GM19193 (cell line): ENCODE measurements around the gene HRCT1.

Experiments
- POLR2A ChIP-seq: IDR thresholded peaks from 4 replicates; pipeline ENCODE4 v1.6.1; 2011; ENCODE audit not compliant: insufficient read depth, insufficient read length; ENCODE audit errors: extremely low read depth

HRCT1 gene

DNA sequence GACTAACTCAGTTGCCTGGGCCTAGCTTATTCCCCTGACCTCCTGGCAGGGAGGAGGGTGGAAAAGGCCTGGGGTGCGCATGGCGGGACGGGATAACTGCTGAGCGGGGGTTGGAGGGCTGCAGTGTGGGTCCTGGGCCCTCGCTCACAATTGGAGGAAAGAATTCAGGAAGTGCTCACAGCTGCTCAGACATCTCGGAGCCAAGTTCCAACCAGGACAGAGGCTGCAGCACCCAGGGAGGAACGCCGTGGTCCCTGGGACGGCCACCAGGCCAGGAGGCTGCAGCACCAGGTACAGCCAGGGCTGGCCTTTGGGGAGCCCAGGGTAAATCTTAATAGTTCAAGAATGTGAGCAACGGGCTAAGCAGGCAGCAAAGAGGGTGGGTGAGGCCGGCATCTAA is 3.3 kb downstream of the HRCT1 start, which contains the start of gene SPAAR:
Gene SPAAR (plus strand): TSS at position 217 of the 400 bp plus-strand sequence. CDS start 974 bp downstream, outside the sequence.
- TF ChIP-seq POLR2A = no peak

- no peak for TF ChIP-seq POLR2A
Measured at GRCh38 chr9:35909687-35910612, 3.9 kb downstream of the HRCT1 start.

GRCh38 chr9:35910613-35911359 is 4.8 kb downstream of the HRCT1 start:
- TF ChIP-seq POLR2A = no peak

DNA sequence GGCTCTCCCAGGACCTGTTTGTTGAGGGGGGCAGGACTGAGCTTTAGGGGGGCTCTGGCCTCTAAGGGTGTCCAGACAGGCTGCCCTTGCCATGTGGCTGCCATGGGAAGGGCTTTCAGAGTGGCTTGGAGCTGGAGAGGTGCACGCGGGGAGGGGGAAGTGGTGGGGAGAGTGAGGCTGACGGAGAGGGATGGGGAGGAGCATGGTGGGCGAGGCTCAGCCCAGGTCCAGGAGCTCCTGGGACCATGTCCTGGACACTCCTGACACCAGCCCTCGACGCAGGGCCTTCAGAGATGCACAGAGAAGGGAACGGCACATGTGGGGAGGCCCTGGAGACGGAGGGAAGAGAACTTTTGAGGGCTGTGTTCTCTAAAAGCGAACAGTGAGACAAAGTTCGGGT is 5.7 kb downstream of the HRCT1 start:
- no peak for TF ChIP-seq POLR2A

DNA sequence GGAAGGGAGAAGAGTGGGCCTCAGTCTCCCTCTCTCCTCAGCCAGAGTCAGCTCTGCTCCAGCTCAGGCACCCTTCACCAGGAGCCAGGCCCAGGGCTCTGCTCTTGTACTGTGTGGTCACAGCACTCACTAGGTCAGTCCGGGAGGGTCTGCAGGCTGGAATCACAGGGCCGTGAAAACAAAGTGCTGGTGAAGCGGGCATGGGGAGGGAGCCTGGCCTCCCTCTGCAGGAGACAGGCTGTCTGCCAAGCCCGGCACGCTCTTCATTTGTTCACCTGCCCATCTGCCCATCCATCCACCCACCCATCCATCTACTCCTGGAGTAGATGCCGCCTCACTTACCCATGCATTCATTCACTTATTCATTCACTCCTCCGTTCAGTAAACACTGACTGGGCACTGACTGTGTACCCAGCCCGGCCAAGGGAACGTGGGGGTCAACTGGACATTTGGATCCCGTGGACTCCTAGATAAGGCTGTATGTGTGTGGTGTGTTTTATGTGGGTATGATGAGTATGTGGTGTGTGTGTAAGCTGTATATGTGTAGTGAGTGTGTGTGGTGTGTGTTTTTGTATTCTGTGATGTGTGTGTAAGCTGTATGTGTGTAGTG is 6.9 kb downstream of the HRCT1 start:
- no peak for TF ChIP-seq POLR2A

DNA sequence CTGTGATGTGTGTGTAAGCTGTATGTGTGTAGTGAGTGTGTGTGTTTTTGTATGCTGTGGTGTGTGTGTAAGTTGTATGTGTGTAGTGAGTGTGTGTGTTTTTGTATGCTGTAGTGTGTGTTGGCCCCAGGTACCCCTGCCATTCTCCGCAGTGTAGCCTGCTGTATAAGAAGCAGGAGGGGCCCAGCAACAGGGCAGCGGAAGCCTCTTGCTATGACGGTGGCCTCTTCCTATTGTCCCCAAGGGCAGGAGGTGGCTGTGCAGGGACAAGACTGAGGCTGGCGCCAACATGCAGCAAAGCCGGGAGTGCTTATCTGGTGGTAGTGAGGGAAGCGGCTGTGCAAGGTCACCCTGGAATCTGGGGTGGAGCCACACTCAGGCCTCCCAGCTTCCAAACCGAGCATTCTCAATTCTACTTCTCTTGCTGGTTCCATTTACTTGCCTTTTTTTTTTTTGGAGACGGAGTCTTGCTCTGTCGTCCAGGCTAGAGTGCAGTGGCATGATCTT is 8.4 kb downstream of the HRCT1 start:
- no peak for TF ChIP-seq POLR2A

GRCh38 chr9:35915681-35916294 is 9.8 kb downstream of the HRCT1 start:
- TF ChIP-seq POLR2A = no peak

DNA sequence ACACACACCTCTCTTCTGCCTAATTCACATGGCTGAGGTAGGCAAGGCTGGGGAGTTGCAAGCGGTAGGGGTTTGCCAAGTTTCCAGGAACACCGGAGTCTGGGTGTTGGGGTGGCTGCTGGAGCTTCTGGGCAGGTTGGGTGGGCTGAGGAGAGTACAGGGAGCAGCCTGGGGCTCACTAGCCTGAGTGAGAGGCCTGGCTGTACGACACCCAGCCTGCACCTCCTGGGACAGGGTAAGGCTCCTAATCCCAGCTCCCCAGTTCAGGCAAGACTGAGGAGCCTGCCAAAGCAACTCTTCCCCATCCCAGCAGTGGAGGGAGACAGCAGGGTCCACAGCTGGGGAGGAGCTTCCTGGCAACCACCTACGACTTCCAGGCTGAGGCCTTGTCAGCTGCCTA is 11.3 kb downstream of the HRCT1 start:
- TF ChIP-seq POLR2A = no peak

- TF ChIP-seq POLR2A = no peak
Measured at GRCh38 chr9:35918780-35919179, 12.8 kb downstream of the HRCT1 start.

DNA sequence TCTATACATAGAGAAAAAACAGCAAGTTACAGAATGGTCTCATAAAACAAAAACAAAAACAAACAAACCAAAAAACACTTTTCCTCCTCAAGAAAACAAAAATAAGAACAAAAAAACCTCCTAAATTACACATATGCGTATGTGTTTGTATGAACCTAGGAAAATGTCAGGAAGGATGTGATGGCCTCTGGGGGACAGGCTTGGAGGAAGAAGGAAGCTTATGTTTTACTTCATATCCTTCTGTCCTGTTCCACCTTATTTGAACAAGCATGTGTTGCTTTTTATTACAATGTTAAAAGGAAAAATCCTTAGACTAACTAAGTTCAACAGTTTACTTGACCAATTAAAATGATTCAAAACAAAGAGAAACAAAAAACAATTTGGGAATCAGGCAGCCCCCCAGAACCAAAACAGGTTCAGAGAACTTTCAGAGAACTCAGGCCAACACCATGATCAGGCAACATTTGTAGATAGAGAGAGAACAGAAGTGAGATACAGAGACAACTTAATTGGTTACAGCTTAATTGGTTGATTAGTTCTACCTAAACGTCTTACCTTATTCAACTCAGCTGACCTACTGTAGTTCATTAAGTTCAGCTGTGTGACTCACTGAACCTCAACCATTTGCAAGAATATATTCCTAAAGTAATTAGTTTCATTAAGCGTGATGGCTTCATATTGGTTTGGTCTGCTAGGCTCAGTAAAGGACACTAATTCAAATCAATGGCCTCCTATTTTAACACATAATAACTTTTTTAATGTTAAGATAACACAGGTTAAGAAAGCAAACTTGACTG is 13.4 kb downstream of the HRCT1 start:
- no peak for TF ChIP-seq POLR2A

DNA sequence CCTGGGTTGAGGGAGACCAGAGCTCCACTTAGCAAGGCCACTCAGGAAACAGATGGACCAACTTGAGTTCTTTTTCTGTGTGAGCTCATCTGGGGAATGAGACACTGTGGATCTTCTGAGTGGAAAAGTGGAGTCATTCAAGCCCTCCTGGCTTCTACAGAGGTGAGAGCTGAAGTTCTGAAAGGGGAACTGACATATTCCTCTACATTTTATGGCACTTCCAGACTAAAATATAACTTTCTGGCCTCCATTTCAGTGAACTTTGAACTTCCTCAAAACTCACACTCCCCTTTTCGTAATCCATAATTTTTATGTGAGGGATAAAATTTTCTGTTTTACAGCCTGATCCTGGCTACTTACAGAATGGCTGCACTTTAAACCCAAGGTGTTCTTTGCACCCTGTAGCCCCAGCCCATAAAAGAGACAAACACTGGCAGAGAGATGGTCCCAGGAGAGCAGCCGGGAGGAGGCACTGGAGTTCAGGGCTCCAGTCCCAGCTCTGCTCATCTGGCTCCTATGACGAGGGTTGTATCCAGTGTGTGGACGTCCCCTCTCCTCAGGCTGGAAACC is 14.1 kb downstream of the HRCT1 start:
- TF ChIP-seq POLR2A = no peak

- no peak for TF ChIP-seq POLR2A
Measured at GRCh38 chr9:35923598-35923926, 17.6 kb downstream of the HRCT1 start.

GRCh38 chr9:35923927-35924763 is 18.1 kb downstream of the HRCT1 start:
- TF ChIP-seq POLR2A = no peak

DNA sequence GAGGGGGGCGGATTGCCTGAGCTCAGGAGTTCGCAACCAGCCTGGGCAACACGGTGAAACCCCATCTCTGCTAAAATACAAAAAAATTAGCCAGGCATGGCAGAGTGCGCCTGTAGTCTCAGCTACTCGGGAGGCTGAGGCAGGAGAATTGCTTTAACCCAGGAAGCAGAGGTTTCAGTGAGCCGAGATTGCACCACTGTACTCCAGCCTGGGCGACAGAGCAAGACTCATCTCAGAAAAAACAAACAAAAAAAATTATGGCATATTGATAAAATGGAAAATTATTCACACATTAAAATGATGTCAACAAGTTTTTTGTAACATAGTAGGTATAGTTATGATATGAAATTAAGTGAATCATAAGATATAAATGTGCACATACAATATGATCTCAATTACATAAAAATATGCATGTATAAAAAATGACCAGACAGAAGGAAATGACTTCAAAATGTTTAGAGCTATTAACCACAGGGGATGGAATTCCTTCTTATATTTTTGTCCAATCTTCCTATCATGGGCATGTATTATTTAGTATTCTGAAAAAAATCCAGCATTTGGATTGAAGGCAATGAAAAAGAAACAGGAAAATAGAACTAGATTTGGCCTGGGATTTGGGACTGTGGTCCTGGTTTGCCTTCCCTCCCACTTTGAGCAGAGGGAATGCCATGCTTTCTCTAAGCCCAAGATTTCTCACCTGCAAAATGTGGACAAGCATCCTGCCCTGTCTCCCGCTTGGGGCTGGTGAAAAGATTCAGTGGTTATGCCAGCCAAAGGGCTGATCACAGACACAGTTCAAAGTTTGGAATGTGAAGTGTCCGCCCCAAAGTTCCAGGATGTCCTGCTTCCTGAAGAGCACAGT is 22.8 kb downstream of the HRCT1 start:
- TF ChIP-seq POLR2A = no peak
